Tibial nerve (tissue), 4 donors: ENCODE results near the gene SYT7. TPM values are rescaled to one million over a fixed set of nuclear protein-coding genes. Genes with fewer than 3 reads are reported as not detected.

Experiments used
- DNase-seq, 2 donors: peaks; one replicate each; pipeline ENCODE4 v3.0.0-alpha.2; 2019; ENCODE audit warnings: low spot score in 2 of 2
- H3K27ac ChIP-seq, 4 donors: fragments of 200-600 bp; sonication (generic) in 3 of 4; one replicate each; pipeline ENCODE4 v1.5.1; 2017 to 2019; ENCODE audit warnings: mild to moderate bottlenecking in 1 of 4
- H3K27me3 ChIP-seq, 2 donors: fragments of 200-600 bp; sonication (generic) in 1 of 2; one replicate each; pipeline versions ENCODE4 v1.5.1 to v1.6.0; 2017 to 2019
- H3K36me3 ChIP-seq, 3 donors: fragments of 200-600 bp; sonication (generic); one replicate each; pipeline ENCODE4 v1.5.1; 2018 to 2019
- H3K4me1 ChIP-seq, 4 donors: fragments of 200-600 bp; sonication (generic) in 3 of 4; one replicate each; pipeline ENCODE4 v1.5.1; 2017 to 2019
- H3K4me3 ChIP-seq, 4 donors: fragments of 200-600 bp; sonication (generic) in 3 of 4; one replicate each; pipeline ENCODE4 v1.5.1; 2017 to 2019; ENCODE audit warnings: mild to moderate bottlenecking in 1 of 4, moderate library complexity in 1 of 4
- H3K9me3 ChIP-seq, 4 donors: fragments of 200-600 bp; sonication (generic) in 3 of 4; one replicate each; pipeline ENCODE4 v1.5.1; 2017 to 2019
- EP300 ChIP-seq, 2 donors: sonication (generic); formaldehyde crosslinking; IDR thresholded peaks; one replicate each; pipeline ENCODE4 v1.6.1; 2017; ENCODE audit warnings: antibody characterized with exemption in 2 of 2, mild to moderate bottlenecking in 1 of 2
- POLR2A ChIP-seq, 2 donors: fragments of 450-650 bp; IDR thresholded peaks; one replicate each; pipeline ENCODE4 v1.6.1; 2017; ENCODE audit warnings: antibody characterized with exemption in 2 of 2, mild to moderate bottlenecking in 2 of 2, moderate library complexity in 2 of 2
- WGBS, 2 donors: methylation state at CpG; one replicate each; pipeline ENCODE4 v1.1.5; 2018; 5-methylcytosine and 5-hydroxymethylcytosine counted together
- total RNA-seq, 4 donors: library from RNA; depleted of rRNA; stranded (reverse); fragments of >200 nt; gene quantifications; one replicate each; pipeline ENCODE4 v1.1.0, GENCODE V29; 2016
- TF ChIP-seq, protein P1 (sequence below), 5 experiments: fragments of 200-600 bp in 3 of 5; fragments of 450-650 bp in 2 of 5; sonication (generic) in 3 of 5; IDR thresholded peaks; one replicate each; pipeline ENCODE4 v1.5.1; 2016 to 2019; ENCODE audit warnings: antibody characterized with exemption in 5 of 5, mild to moderate bottlenecking in 3 of 5, moderate library complexity in 2 of 5

The SYT7 gene
- total RNA-seq, 4 donors from 2014 or later = 1.2 to 2.5 (median 1.8) TPM

DNA sequence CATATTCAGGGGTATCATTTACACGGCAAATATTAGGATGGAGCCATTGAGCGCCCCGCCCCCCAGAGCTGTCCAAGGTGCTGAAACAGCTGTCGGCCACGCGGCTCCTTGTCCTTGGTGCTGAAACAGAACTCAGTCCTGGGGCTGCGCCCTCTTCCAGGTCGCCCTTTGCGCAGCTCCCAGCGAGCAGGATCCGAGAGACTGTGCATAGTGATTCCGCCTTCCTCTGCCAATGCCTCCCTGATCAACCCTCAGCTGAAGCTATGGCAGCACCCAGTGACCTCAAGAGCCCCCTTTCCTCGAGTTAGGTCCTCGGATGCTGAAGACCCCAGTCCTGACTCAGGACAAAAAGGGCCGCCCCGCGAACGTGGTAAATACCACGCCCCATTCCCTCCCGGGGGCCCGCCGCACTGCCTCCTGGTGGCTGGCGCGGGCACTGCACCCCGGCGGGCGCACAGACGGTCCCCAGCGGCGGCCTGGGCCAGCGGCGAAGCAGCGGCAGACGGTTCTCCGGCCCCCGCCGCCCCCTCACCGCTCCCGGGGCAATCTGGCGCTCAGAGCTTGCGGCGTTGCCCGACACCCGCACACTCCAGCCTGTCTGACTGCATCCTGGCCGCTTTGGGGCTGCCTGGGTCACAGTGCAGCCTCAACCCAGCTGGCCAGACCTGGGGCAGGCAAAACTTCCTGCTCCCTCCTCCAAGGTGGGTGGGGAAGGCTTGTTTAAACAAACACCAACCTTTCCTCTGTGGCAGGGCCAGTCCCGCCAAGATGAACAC lies 13.4 kb downstream of the SYT7 start:
- Histone ChIP-seq H3K27me3 (peaks cover 0 to 61% of the 10 kb centered on the region in 2 donors), H3K4me3 (no peak overlapping the region), H3K36me3 (no peaks in the 10 kb centered on the region), H3K4me1 (peaks cover 0 to 8% (median 0%) of the 10 kb centered on the region in 4 donors), H3K9me3 (no peaks in the 10 kb centered on the region), H3K27ac (no peak overlapping the region)
- peak; percentile 53 to 84 for DNase-seq
- 1 to 5% methylated on average over 19 to 28 of the region's 46 CpGs for WGBS, 2 donors
- TF ChIP-seq EP300 (IDR thresholded peaks at IDR 0.05) = peak in 1 of 2 donors; percentile 87
- TF ChIP-seq POLR2A (IDR thresholded peaks at IDR 0.05) = no peak

DNA sequence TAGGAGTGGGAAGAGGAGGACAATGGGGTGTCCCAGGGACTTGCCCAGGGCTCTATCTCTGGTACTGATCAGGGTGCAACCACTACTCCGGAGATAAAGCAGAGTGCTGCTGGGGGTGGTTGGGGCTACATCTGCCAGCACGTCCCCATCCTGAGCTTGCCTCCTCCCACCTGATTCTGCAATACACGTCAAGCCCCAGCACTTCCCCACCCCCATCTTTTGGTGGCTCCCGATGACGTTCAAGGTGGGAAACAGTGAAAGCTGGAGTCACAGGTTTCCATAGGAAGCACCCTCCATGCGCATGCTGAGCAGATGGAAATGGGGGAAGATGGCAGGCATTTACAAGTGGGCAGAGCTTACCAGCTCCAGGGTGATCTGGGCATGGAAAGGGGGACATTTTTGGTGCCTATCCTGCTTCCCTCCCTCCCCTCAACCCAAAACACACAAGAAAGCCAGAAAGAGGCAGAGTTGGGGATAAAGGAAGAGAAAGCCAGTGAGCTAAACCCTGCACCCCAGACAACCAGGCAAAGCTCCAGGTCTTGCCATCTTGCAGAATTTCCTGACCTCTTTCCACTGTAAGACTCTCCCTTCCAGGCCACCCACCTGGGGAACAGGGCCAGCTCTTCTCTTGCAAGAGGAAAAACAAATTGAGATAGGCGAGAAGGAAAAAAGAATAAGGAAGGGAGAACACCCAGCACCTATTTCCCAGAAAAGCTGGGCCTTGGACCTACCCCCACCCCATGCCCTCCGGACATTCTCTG lies 15.8 kb downstream of the SYT7 start:
- Histone ChIP-seq H3K4me1 (peaks cover 0 to 8% (median 0%) of the 10 kb centered on the region in 4 donors), H3K9me3 (no peaks in the 10 kb centered on the region), H3K27me3 (peaks cover 0 to 50% of the 10 kb centered on the region in 2 donors), H3K36me3 (no peaks in the 10 kb centered on the region), H3K4me3 (no peak overlapping the region), H3K27ac (no peak overlapping the region)
- 54 to 64% methylated on average over 8 of the region's 8 CpGs for WGBS, 2 donors
- TF ChIP-seq EP300 (IDR thresholded peaks at IDR 0.05) (no peak), POLR2A (IDR thresholded peaks at IDR 0.05) (no peak)
- TF ChIP-seq, protein P1, sequence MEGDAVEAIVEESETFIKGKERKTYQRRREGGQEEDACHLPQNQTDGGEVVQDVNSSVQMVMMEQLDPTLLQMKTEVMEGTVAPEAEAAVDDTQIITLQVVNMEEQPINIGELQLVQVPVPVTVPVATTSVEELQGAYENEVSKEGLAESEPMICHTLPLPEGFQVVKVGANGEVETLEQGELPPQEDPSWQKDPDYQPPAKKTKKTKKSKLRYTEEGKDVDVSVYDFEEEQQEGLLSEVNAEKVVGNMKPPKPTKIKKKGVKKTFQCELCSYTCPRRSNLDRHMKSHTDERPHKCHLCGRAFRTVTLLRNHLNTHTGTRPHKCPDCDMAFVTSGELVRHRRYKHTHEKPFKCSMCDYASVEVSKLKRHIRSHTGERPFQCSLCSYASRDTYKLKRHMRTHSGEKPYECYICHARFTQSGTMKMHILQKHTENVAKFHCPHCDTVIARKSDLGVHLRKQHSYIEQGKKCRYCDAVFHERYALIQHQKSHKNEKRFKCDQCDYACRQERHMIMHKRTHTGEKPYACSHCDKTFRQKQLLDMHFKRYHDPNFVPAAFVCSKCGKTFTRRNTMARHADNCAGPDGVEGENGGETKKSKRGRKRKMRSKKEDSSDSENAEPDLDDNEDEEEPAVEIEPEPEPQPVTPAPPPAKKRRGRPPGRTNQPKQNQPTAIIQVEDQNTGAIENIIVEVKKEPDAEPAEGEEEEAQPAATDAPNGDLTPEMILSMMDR (IDR thresholded peaks at IDR 0.05) = no peak
- no peak for DNase-seq

- Histone ChIP-seq H3K4me3 (no peak overlapping the region), H3K9me3 (no peaks in the 10 kb centered on the region), H3K36me3 (no peaks in the 10 kb centered on the region), H3K4me1 (peaks cover 0 to under 1% (median 0%) of the 10 kb centered on the region in 4 donors), H3K27me3 (peaks cover 0 to 50% of the 10 kb centered on the region in 2 donors), H3K27ac (no peak overlapping the region)
- DNase-seq = no peak
- 51 to 58% methylated on average over 6 of the region's 6 CpGs for WGBS, 2 donors
- TF ChIP-seq EP300 (IDR thresholded peaks at IDR 0.05) (no peak), POLR2A (IDR thresholded peaks at IDR 0.05) (no peak)
- TF ChIP-seq, protein P1 (IDR thresholded peaks at IDR 0.05) = no peak
Observed at GRCh38 chr11:61560751-61561150, 20.1 kb downstream of the SYT7 start.

DNA sequence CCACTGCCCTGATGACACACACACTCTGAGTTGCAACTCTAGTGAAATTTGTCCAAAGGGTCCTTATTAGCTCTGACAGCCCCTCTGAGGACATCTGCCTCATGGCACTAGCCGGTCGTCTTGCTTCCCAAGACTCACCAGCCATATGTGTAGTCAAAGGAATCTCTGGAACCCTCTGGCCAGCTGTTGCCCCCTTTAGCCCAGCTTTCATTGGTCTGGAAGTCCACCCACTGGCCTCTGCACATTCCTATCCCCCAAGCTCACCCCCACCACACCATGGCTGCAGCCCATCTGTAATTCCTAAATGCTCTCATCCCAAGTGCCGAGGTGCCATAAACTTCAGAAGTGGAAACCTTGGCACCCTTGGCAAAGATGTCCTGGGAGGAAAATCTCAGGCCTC lies 24.3 kb downstream of the SYT7 start:
- Histone ChIP-seq H3K27ac (no peak overlapping the region), H3K27me3 (peaks cover 0 to 73% of the 10 kb centered on the region in 2 donors), H3K36me3 (no peaks in the 10 kb centered on the region), H3K4me1 (peaks cover 0 to 10% (median 0%) of the 10 kb centered on the region in 4 donors), H3K4me3 (no peak overlapping the region), H3K9me3 (no peaks in the 10 kb centered on the region)
- TF ChIP-seq, protein P1 (IDR thresholded peaks at IDR 0.05) = no peak
- no peak for TF ChIP-seq EP300 (IDR thresholded peaks at IDR 0.05)
- no peak for DNase-seq
- whole genome bisulfite sequencing, 2 donors = 61 to 68% methylated on average over 3 of the region's 3 CpGs

DNA sequence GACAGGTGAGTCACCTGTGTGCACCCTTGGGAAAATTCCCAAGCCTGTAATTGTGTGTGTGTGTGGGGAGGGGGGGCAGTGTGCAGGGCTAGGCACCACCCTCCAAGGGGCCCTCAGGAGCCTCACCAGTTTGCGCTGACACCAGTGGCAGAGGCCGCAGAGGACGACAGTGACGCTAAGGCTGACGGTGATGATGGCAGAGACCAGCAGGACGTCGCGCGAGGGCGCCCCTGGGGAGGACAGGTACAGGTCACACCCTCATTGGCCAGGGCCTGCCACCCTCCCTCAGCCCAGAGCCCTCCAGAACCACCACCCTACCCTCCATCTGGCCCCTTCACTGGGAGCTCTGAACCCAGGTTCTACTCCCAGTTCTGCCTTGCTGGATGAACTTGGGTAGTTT lies 24.9 kb downstream of the SYT7 start:
- H3K27me3 ChIP-seq = peaks cover 0 to 80% of the 10 kb centered on the region in 2 donors
- TF ChIP-seq EP300 (IDR thresholded peaks at IDR 0.05) (no peak), POLR2A (IDR thresholded peaks at IDR 0.05) (no peak)
- TF ChIP-seq, protein P1 (IDR thresholded peaks at IDR 0.05) = no peak
- no peaks in the 10 kb centered on the region for H3K9me3 ChIP-seq
- no peak overlapping the region for H3K4me3 ChIP-seq
- peaks cover 0 to 10% (median 0%) of the 10 kb centered on the region in 4 donors for H3K4me1 ChIP-seq
- 33 to 75% methylated on average over 3 to 7 of the region's 10 CpGs for WGBS, 2 donors
- H3K27ac ChIP-seq = no peak overlapping the region
- H3K36me3 ChIP-seq = no peaks in the 10 kb centered on the region
- DNase-seq = no peak
